ENCODE results near the gene SYNE3.

DNA sequence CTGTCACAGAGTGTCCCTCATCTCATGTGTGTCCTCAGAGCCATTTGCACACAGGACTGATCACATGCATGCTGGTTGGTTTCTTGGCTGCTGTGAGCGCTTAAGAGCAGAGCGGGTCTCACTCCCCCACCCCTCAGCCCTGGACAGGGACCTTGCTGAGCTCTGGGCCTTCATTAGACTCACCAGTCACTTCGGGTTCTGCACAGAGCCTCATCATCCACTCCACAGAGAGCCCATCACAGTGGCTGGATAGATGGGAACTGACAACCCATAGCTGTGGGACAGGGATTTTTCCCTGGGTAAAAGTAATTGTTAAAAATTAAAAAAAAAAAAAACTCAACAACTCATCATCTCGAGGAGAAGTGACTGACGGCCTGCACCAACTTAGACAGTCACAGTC, 26.6 kb upstream of the SYNE3 start:
- TF ChIP-seq CTCF (conservative IDR thresholded peaks at IDR 0.05 in 1 of 2, IDR thresholded peaks at IDR 0.05 in 1 of 2; ENCODE audit: low read depth in 1 of 2, low read length in 2 of 2) (no peak), EZH2 (IDR thresholded peaks at IDR 0.05; ENCODE audit: low read length, missing control alignments) (no peak)
